ENCODE data around the gene YWHAG. TPM values are rescaled to one million over a fixed set of nuclear protein-coding genes. Genes with fewer than 3 reads are reported as not detected.
"Not testable (repeated sequence)": the region's sequence is repeated elsewhere in the genome, so short reads cannot be mapped to it uniquely, and the experiment has no call there.

Gene YWHAG
- polyA plus RNA-seq (ENCODE audit: insufficient read length in 4 of 4), result 100 to 1,000 TPM in 3 of 4 donors, 10 to 100 TPM in 1; 99.6 to 138 (median 127) TPM

- DNase-seq (ENCODE audit: low read depth in 4 of 4, low spot score in 3 of 4), result peak in 3 of 4 donors; percentile 62 to 79 (median 65)
Observed at GRCh38 chr7:76358481-76359110, at the start of gene YWHAG. Gene YWHAG (minus strand): TSS chr7:76358991. CDS start chr7:76358808, 183 bp downstream.

DNA sequence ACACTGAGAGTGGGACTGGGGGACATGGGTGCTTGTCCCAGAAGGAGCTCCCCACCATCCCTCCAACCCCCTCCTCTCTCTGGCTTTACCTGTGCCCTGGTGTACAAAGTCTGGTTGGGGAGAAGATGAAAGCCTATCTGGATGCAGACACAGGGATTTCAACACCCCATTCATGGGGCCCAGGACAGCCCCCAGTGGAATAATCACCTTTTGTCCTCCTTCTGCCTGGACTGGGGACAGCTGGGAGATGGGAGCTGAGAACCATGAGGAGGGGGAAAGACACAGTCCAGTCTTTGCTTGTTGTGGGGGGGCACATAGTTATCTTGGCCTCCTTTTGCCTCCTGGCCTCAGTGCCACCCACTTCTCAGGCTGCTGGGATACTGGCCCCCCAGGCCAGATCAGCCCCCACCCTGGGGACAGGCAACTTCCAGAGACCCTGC is 49.4 kb upstream of the YWHAG start:
- DNase-seq (ENCODE audit: low read depth in 4 of 4, low spot score in 3 of 4), result no peak

DNA sequence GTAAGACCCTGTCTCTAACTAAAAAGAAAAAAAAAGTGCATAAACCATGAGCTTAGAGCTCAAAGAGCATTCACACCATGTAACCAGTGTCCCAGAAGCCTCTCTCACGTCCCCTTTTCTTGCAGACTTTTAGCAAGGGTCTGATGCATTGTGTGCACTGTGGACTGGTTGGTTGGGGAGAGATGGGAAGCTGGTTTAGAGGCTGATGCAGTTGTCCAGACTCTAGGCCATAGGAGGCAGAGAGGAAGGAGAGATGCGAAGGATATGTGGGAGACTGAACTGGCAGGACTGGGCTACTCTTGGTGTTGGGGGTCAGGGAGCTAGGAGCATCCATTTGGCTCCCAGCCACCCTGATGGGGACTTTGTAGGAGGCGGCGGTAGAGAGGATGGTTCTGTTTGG is 48.9 kb upstream of the YWHAG start:
- no peak for DNase-seq (ENCODE audit: low read depth in 4 of 4, low spot score in 3 of 4)

GRCh38 chr7:76405738-76406137 is 46.9 kb upstream of the YWHAG start:
- DNase-seq (ENCODE audit: low read depth in 4 of 4, low spot score in 3 of 4), result no peak

- DNase-seq (ENCODE audit: low read depth in 4 of 4, low spot score in 3 of 4), result no peak
Observed at GRCh38 chr7:76403780-76404494, 45.1 kb upstream of the YWHAG start.

DNA sequence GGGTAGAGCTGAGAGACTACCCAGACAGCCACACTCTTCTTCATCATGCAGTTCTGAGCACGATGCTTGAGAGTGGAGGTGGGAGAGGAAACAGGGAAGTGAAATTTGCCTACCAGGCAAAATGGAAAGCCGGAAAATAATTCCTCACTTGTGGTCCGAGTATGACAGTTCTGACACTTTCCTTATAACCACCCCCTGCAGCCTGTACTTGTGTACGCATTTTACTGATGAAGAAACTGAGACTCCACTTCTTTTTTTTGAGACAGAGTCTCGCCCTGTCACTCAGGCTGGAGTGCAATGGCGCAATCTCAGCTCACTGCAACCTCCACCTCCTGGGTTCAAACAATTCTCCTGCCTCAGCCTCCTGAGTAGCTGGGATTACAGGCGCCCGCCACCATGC is 44.3 kb upstream of the YWHAG start:
- DNase-seq (ENCODE audit: low read depth in 4 of 4, low spot score in 3 of 4), result not testable (repeated sequence)

DNA sequence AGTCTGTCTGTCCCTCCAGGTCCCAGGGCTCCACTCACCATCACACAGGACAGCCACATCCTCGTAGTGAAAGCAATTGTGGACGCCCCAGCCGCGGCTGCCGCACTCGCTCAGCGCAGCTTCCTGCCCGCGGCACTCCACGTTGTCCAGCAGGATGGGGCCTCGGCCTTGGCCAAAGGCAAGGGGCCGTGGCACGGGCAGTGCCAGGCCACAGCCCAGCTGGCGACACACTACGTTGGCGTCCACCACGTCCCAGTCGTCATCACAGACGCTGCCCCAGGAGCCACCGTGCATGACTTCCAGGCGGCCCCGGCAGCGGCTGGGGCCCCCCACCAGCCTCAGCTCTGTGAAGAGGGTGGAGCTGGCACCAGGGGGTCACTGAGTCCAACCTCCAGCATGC is 41.5 kb upstream of the YWHAG start:
- DNase-seq (ENCODE audit: low read depth in 4 of 4, low spot score in 3 of 4), result no peak

DNA sequence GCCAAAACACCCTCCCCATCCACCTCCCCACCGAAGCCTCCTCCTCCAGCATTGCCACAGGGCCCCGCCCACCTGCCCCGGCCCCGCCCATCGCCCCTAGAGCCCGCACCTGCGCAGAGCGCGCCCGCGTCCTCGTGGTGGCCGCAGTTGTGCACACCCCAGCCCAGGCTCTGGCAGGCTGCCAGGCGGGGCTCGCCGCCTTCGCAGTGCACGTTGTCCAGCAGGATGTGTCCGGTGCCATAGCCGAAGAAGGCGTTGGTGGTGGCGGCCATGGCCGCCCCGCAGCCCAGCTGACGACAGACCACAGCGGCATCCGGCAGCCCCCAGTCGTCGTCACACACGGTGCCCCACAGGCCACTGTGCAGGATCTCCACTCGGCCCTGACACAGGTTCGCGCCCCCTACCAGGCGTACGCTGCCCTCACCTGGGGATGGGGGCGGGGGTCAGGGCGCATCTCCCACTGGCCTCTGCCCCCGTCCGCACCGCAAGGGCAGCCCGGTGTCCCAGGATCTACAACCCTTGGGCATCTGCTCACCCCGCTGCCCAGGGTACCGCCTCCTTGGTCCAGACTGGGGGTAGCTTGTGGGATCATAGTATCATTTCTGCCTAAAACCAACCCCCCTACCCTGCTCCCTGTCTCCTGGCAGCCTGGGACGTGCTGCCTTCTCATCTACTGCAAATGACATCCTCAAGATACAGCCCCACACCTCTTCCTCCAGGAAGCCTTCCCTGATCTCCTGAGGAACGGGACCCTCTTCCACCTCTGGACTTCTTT is 38.8 kb upstream of the YWHAG start:
- peak in 2 of 4 donors; percentile 53 to 55 for DNase-seq (ENCODE audit: low read depth in 4 of 4, low spot score in 3 of 4)

DNA sequence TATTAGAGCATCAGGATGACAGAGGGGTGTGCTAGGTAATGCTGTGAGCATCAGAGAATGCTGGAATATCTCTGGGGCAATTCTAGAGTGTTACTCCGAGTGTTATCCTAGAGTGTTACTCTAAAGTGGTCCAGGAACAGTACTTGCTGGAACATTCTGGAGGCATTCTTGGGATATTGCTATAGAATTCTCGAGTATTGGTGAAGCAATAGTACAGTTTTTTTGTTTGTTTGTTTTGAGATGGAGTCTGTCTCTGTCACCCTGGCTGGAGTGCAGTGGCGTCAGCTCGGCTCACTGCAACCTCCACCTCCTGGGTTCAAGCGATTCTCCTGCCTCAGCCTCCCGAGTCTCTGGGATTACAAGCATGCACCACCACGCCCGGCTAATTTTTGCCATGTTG is 38.1 kb upstream of the YWHAG start:
- no peak for DNase-seq (ENCODE audit: low read depth in 4 of 4, low spot score in 3 of 4)

DNA sequence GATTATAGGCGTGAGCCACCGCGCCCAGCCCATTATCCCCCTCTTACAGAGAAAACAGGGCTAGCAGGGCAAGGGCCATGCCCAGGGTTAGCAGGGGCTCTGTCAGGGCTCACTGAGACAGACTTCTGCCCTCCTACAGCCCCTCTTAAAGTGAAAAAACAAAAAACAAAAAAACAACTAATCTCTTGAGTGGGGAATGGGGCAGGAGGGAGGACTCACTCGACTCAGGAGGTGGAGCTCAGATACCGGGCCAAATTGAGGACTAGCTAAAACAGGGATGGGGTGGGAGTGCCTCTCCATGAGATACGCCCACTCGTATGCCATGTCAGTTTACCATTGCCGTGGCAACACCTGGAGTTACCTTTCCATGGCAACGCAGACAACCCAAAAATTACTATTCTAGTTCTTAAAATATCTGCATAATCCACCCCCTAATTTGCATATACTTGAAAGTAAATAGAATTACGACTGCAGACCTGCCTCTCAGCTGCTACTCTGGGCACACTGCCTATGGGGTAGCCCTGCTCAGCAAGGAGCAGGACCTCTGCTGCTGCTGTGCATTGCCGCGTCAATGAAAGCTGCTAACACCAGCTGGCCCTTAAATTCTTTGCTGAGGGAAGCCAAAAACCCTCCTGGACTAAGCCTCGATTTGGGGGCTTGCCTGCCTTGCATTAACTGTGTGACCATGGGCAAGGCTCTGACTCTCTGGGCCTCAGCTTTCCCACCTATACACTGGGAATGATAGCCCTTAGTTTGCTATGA is 37.4 kb upstream of the YWHAG start:
- no peak for DNase-seq (ENCODE audit: low read depth in 4 of 4, low spot score in 3 of 4)

- not testable (repeated sequence) for DNase-seq (ENCODE audit: low read depth in 4 of 4, low spot score in 3 of 4)
Observed at GRCh38 chr7:76395605-76395964, 36.8 kb upstream of the YWHAG start.

- DNase-seq (ENCODE audit: low read depth in 4 of 4, low spot score in 3 of 4), result no peak
Observed at GRCh38 chr7:76394957-76395356, 36.2 kb upstream of the YWHAG start.

DNA sequence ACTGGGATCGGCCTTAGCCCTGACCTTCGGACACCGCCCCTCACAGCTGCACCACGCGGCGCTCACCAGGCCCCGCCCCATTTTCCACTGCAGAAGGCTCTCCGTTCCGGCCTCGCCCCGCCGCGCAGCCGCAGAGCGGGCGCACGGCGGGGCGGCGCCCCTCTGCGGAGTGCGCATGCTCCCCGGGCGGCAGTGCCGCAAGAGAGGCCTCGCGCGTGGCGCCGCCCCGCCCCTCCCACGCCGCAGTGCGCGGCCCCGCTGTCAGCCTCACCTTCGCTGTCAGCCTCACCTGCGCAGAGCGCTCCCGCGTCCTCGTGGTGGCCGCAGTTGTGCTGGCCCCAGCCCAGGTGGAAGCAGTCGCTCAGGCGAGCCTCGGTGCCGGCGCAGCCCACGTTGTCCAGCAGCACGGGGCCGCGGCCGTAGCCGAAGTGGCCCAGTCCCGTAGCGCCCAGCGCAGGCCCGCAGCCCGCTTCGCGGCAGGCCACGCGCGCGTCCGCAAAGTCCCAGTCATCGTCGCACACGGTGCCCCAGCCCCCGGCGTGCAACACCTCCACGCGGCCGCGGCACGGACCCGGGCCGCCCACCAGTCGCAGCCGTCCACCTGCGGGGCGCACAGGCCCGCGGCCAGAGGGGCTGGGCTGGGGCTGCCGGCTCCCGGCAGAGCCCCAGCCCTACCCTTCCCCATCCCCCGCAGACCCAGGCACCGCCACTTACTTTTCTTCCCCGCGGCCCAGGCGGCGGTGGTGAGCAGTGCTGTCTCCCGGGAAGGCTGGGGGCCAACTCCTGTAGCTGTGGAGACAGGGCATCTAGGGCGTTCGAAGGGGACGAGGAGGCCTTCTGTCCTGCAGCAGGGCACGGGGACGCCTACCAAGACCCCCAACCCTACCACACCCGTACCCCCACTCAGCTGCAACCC is 34.6 kb upstream of the YWHAG start:
- peak; percentile 74 to 84 (median 82) for DNase-seq (ENCODE audit: low read depth in 4 of 4, low spot score in 3 of 4)

DNA sequence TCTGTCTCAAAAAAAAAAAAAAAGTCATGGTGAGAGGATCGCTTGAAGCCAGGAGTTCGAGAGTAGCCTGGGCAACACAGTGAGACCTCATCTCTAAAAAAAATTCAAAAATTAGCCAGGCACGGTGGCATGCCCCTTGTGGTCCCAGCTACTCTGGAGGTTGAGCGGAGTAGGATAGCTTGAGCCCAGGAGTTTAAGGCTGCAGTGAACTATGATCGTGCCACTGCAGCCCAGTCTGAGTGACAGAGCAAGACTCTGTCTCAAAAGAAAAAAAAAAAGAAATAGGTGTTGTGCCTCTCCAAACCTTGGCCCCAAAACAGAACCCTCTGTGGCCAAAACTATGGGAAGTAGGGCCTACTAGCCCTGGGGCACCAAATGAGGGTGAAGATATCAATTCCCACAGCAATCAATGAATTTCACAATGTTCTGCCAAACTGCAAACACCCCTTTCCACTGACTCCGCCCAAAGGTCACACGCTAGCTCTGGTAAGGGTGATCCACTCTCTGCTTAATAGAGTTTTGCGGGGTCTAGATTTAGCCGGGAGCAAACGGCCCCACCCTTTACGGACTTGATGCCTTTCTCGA is 33.8 kb upstream of the YWHAG start:
- DNase-seq (ENCODE audit: low read depth in 4 of 4, low spot score in 3 of 4), result no peak

GRCh38 chr7:76390092-76390491 is 31.3 kb upstream of the YWHAG start:
- no peak for DNase-seq (ENCODE audit: low read depth in 4 of 4, low spot score in 3 of 4)

DNA sequence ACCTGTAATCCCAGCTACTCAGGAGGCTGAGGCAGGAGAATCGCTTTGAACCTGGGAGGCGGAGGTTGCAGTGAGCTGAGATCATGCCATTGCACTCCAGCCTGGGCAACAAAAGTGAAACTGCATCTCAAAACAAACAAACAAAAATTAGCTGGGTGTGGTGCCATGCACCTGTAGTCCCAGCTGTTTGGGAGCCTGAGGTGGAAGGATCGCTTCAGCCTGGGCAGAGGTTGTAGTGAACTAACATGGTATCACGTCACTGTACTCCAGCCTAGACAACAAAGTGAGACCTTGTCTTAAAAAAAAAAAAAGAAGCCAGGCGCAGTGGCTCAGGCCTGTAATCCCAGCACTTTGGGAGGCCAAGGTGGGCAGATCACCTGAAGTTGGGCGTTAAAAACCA is 29.0 kb upstream of the YWHAG start:
- not testable (repeated sequence) for DNase-seq (ENCODE audit: low read depth in 4 of 4, low spot score in 3 of 4)

- DNase-seq (ENCODE audit: low read depth in 4 of 4, low spot score in 3 of 4), result no peak
Observed at GRCh38 chr7:76386691-76387260, 28.0 kb upstream of the YWHAG start.

DNA sequence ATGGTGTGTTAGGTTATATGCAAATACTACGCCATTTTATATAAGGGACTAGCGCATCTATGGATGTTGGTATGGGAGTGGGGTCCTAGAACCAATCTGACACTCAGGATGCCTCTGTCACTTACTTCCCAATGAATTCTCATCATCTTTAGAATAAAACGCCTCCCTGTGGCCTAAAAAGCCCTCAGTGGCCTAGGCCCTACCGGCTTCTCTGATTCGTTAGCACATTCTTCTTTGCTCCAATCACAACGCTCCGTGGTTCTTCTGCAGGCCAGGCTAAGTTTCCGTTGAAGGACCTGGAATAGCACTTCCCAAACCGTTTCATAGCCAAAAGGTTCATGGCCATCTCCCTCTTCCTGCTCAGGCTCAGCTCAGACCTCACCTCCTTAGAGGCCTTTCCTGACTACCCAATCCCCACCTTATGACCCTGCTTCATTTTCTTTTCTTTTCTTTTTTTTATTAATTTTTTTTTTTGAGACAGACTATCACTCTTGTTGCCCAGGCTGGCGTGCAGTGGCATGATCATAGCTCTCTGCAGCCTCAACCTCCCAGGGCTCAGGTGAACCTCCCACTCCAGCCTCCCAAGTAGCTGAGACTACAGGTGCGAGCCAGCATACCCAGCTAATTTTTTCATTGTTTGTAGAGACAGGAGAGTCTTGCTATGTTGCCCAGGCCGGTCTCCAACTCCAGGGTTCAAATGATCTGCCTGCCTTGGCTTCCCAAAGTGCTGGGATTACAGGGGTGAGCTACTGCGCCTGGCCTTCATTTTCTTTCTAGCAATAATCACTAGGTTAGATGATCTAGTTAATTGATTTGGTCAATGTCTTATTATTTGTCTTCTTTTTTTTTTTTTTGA is 24.5 kb upstream of the YWHAG start:
- DNase-seq (ENCODE audit: low read depth in 4 of 4, low spot score in 3 of 4), result no peak

All from left renal pelvis (tissue), 4 donors.